Stimulated activated CD4-positive, alpha-beta T cell treated with anti-CD3 and anti-CD28 coated beads, Interleukin-12 subunit alpha, Interleukin-12 subunit beta, amount 100 ng/mL, for 4 hours (primary cell): Measurements from ENCODE around the gene MTPN.

ENCODE experiments used
- DNase-seq: peaks from one replicate; pipeline ENCODE4 v3.0.0-alpha.2; 2020

MTPN gene

GRCh38 chr7:135950972-135951371, 26.2 kb downstream of the MTPN start:
- DNase-seq = no peak

- no peak for DNase-seq
These were observed 26.7 kb downstream of the MTPN start for GRCh38 chr7:135950429-135950828.

- DNase-seq = no peak
These were observed 30.7 kb downstream of the MTPN start for GRCh38 chr7:135946289-135947055.

GRCh38 chr7:135944753-135945152, 32.4 kb downstream of the MTPN start:
- no peak for DNase-seq

GRCh38 chr7:135943134-135943879, 33.9 kb downstream of the MTPN start:
- DNase-seq = no peak

GRCh38 chr7:135942614-135943013, 34.5 kb downstream of the MTPN start:
- DNase-seq = no peak

GRCh38 chr7:135940077-135941075, 36.8 kb downstream of the MTPN start:
- DNase-seq = no peak

GRCh38 chr7:135939261-135939812, 37.8 kb downstream of the MTPN start:
- no peak for DNase-seq

GRCh38 chr7:135938563-135938962, 38.6 kb downstream of the MTPN start:
- DNase-seq = no peak

GRCh38 chr7:135938086-135938485, 39.1 kb downstream of the MTPN start:
- DNase-seq = no peak

GRCh38 chr7:135936497-135937217, 40.5 kb downstream of the MTPN start:
- no peak for DNase-seq

GRCh38 chr7:135934651-135935050, 42.5 kb downstream of the MTPN start:
- DNase-seq = no peak

GRCh38 chr7:135933509-135934188, 43.5 kb downstream of the MTPN start:
- no peak for DNase-seq

- no peak for DNase-seq
These were observed 45.0 kb downstream of the MTPN start for GRCh38 chr7:135932131-135932530.

- DNase-seq = no peak
These were observed 46.3 kb downstream of the MTPN start for GRCh38 chr7:135930565-135931461.

GRCh38 chr7:135929722-135930141, 47.4 kb downstream of the MTPN start:
- no peak for DNase-seq

- no peak for DNase-seq
These were observed 47.9 kb downstream of the MTPN start for GRCh38 chr7:135929249-135929648.

GRCh38 chr7:135928136-135928535, 49.0 kb downstream of the MTPN start:
- DNase-seq = no peak

- DNase-seq = no peak
These were observed 51.9 kb downstream of the MTPN start for GRCh38 chr7:135925210-135925609.

- DNase-seq = no peak
These were observed 52.9 kb downstream of the MTPN start for GRCh38 chr7:135924302-135924701.
